Right renal pelvis (tissue), 4 donors: ENCODE results near the gene TGIF2. TPM values are rescaled to one million over a fixed set of nuclear protein-coding genes. Genes with fewer than 3 reads are reported as not detected.

ENCODE experiments used
- polyA plus RNA-seq, 4 donors: library from polyadenylated mRNA; unstranded; fragments of 120-200 nt; gene quantifications; one replicate each; pipeline ENCODE4 v1.2.1, GENCODE V29; 2013; ENCODE audit not compliant: insufficient read length in 4 of 4

Gene TGIF2
- polyA plus RNA-seq, 4 donors = 53.9 to 66.3 (median 63.0) TPM

Other genes starting within 250 kb of the TGIF2 start
- gene MYL9, start 32.1 kb upstream of the TGIF2 start, polyA plus RNA-seq = 100 to 1,000 TPM; 237 to 261 (median 257) TPM
- gene RAB5IF, start 32.2 kb downstream of the TGIF2 start, polyA plus RNA-seq = 10 to 100 TPM; 58.2 to 71.8 (median 65.0) TPM
- under 1 TPM; 0.32 to 0.54 (median 0.44) TPM for gene SLA2, start 72.6 kb downstream of the TGIF2 start, polyA plus RNA-seq
- gene NDRG3, start 172.5 kb downstream of the TGIF2 start, polyA plus RNA-seq = 10 to 100 TPM; 31.3 to 35.9 (median 33.9) TPM
- 10 to 100 TPM; 17.0 to 19.2 (median 18.9) TPM for gene DSN1, start 200.2 kb downstream of the TGIF2 start, polyA plus RNA-seq